ENCODE data around the gene ZBTB25. TPM values are rescaled to one million over a fixed set of nuclear protein-coding genes. Genes with fewer than 3 reads are reported as not detected.

Gene ZBTB25
- total RNA-seq, 1 donor from 2014 or later = 2.9 TPM

- H3K27ac ChIP-seq = no peak overlapping the region
- intact Hi-C loops (cut with DNase I) = loop anchor here (2.0 to 10.0 kb wide), 2 partner anchors 55 to 855 kb away; partner anchors contain the start of gene WDR89
- no peak for DNase-seq (ENCODE audit: low spot score in 2 of 2)
- peaks cover 0 to 3% of the 10 kb centered on the region in 2 donors for H3K36me3 ChIP-seq
- peaks cover 13 to 26% of the 10 kb centered on the region in 2 donors for H3K4me1 ChIP-seq
- TF ChIP-seq CTCF (IDR thresholded peaks at IDR 0.05) = no peak
- H3K27me3 ChIP-seq = no peaks in the 10 kb centered on the region
- no peaks in the 10 kb centered on the region for H3K9me3 ChIP-seq
- no peak overlapping the region for H3K4me3 ChIP-seq
These were observed 3.5 kb downstream of the ZBTB25 start for GRCh38 chr14:64500088-64500487.

GRCh38 chr14:64496764-64497163 is 6.9 kb downstream of the ZBTB25 start:
- TF ChIP-seq CTCF (IDR thresholded peaks at IDR 0.05) = no peak
- intact Hi-C loops (cut with DNase I) = no loop called here
- peaks cover 6 to 18% of the 10 kb centered on the region in 2 donors for H3K4me1 ChIP-seq
- DNase-seq (ENCODE audit: low spot score in 2 of 2) = no peak
- H3K36me3 ChIP-seq = peaks cover 5 to 6% of the 10 kb centered on the region in 2 donors
- H3K27ac ChIP-seq = no peak overlapping the region
- H3K9me3 ChIP-seq = no peaks in the 10 kb centered on the region
- no peaks in the 10 kb centered on the region for H3K27me3 ChIP-seq
- no peak overlapping the region for H3K4me3 ChIP-seq

DNA sequence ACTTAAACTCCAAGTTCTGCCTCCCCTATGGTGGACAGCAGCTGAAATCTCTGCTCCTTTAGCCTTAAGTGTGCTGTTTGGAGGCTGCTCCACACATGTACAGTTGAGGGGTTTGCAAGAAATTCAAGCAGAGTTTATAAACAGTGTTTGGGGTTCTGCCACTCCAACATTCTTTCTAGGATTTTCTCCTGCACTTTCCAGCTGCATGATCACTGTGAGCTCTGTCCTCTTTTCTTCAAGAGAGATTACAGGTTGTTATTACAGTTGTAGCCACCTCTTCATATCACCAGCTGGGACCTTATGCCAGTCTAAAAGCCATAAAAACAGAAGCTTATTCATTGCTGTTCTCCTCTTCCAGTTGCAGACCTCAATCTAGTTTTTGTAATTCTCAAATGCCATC is 8.4 kb downstream of the ZBTB25 start:
- DNase-seq (ENCODE audit: low spot score in 2 of 2) = no peak
- Histone ChIP-seq H3K4me3 (no peak overlapping the region), H3K27ac (no peak overlapping the region), H3K27me3 (no peaks in the 10 kb centered on the region), H3K9me3 (no peaks in the 10 kb centered on the region), H3K4me1 (peaks cover 0 to 3% of the 10 kb centered on the region in 2 donors), H3K36me3 (peaks cover 5 to 15% of the 10 kb centered on the region in 2 donors)
- intact Hi-C loops (cut with DNase I) = no loop called here
- no peak for TF ChIP-seq CTCF (IDR thresholded peaks at IDR 0.05)

DNA sequence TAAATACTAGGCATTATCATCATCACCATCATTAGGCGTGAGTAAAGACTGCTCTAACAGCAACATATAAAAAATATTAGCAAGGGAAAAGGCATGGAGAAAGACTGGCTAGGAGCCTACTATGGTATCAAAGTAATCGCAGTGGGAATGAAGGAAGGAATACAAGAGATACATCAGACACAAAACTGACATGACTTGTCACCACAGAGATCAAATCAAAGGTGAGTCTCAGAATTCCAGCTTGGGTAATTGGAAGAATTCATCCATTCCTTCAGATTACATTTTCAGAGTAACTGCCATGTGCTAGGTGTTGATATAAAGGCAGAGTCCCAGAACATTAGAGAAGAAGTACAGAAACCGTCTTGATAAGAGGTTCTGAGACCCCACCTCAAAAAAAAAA is 10.2 kb downstream of the ZBTB25 start:
- H3K27ac ChIP-seq = no peak overlapping the region
- H3K4me1 ChIP-seq = peaks cover 0 to 2% of the 10 kb centered on the region in 2 donors
- DNase-seq (ENCODE audit: low spot score in 2 of 2) = no peak
- no peak for TF ChIP-seq CTCF (IDR thresholded peaks at IDR 0.05)
- intact Hi-C loops (cut with DNase I) = no loop called here
- H3K4me3 ChIP-seq = no peak overlapping the region
- H3K27me3 ChIP-seq = no peaks in the 10 kb centered on the region
- peaks cover 16 to 32% of the 10 kb centered on the region in 2 donors for H3K36me3 ChIP-seq
- no peaks in the 10 kb centered on the region for H3K9me3 ChIP-seq

GRCh38 chr14:64491637-64492036 is 12.0 kb downstream of the ZBTB25 start:
- no peak for DNase-seq (ENCODE audit: low spot score in 2 of 2)
- Histone ChIP-seq H3K4me1 (no peaks in the 10 kb centered on the region), H3K9me3 (no peaks in the 10 kb centered on the region), H3K27ac (no peak overlapping the region), H3K27me3 (no peaks in the 10 kb centered on the region), H3K36me3 (peaks cover 23 to 43% of the 10 kb centered on the region in 2 donors), H3K4me3 (no peak overlapping the region)
- TF ChIP-seq CTCF (IDR thresholded peaks at IDR 0.05) = no peak
- intact Hi-C loops (cut with DNase I) = no loop called here

DNA sequence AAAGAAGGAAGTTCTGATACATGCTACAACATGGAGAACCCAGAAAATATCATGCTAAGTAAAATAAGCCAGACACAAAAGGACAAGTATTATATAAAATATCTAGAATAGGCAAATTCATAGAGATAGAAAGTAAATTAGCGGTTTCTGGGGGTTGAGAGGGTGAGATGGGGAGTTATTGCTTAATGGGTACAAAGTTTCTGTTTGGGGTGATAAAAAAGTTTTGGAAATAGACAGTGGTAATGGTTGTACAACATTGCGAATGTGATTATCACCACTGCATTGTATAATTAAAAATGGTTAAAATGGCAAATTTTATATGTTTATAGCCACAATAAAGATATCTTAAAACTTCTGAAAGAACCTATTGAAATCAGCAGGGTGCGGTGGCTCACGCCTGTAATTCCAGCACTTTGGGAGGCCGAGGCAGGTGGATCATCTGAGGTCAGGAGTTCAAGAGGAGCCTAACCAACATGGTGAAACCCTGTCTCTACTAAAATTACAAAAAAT is 15.0 kb downstream of the ZBTB25 start:
- no peak for DNase-seq (ENCODE audit: low spot score in 2 of 2)
- H3K27ac ChIP-seq = no peak overlapping the region
- H3K27me3 ChIP-seq = no peaks in the 10 kb centered on the region
- H3K4me3 ChIP-seq = no peak overlapping the region
- intact Hi-C loops (cut with DNase I) = no loop called here
- no peak for TF ChIP-seq CTCF (IDR thresholded peaks at IDR 0.05)
- H3K9me3 ChIP-seq = no peaks in the 10 kb centered on the region
- peaks cover 29 to 51% of the 10 kb centered on the region in 2 donors for H3K36me3 ChIP-seq
- H3K4me1 ChIP-seq = no peaks in the 10 kb centered on the region

Data from ascending aorta (tissue), 2 donors.